ENCODE results near the gene KIF13A.

DNA sequence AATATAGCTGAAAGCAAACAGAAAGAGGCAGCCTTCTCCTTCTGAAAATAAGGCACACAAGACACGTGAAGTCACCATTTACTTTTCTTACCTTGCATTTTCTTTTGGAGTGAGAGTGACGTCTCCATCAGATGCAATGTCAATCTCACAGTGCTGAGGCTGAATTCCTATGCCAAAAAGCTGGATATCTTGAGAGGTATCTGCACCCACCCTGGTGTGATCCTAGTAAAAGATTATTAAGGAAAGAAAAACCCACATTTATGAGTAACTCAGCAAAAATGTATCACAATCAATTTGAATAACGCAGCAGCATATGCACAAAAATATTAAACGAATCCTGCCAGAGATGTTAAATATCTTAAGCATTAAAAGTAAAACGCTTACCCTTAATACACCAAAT lies 159.3 kb downstream of the KIF13A start:
- no peak for TF ChIP-seq FOS (IDR thresholded peaks at IDR 0.05; ENCODE audit: extremely low read depth, insufficient read length)
- TF ChIP-seq, protein P1, sequence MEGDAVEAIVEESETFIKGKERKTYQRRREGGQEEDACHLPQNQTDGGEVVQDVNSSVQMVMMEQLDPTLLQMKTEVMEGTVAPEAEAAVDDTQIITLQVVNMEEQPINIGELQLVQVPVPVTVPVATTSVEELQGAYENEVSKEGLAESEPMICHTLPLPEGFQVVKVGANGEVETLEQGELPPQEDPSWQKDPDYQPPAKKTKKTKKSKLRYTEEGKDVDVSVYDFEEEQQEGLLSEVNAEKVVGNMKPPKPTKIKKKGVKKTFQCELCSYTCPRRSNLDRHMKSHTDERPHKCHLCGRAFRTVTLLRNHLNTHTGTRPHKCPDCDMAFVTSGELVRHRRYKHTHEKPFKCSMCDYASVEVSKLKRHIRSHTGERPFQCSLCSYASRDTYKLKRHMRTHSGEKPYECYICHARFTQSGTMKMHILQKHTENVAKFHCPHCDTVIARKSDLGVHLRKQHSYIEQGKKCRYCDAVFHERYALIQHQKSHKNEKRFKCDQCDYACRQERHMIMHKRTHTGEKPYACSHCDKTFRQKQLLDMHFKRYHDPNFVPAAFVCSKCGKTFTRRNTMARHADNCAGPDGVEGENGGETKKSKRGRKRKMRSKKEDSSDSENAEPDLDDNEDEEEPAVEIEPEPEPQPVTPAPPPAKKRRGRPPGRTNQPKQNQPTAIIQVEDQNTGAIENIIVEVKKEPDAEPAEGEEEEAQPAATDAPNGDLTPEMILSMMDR (IDR thresholded peaks at IDR 0.05 in 2 of 3, conservative IDR thresholded peaks at IDR 0.05 in 1 of 3; ENCODE audit: insufficient read depth in 2 of 3, low read depth in 1 of 3, low read length in 3 of 3) = no peak
- TF ChIP-seq, protein P2, sequence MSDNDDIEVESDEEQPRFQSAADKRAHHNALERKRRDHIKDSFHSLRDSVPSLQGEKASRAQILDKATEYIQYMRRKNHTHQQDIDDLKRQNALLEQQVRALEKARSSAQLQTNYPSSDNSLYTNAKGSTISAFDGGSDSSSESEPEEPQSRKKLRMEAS (CRISPR knock-in tag; IDR thresholded peaks at IDR 0.05) = no peak
- no peak for TF ChIP-seq CHD4 (IDR thresholded peaks at IDR 0.05; ENCODE audit: insufficient read depth, insufficient replicate concordance, low read depth, low read length, poor library complexity, severe bottlenecking)
- no peak for TF ChIP-seq ZNF431 (CRISPR knock-in tag; IDR thresholded peaks at IDR 0.05)
